Activated CD8-positive, alpha-beta memory T cell treated with anti-CD3 and anti-CD28 coated beads, Interleukin-2, amount 50 U/mL, for 24 hours (primary cell): ENCODE results near the gene BAZ1A.
"Not testable (repeated sequence)": the region's sequence is repeated elsewhere in the genome, so short reads cannot be mapped to it uniquely, and the experiment has no call there.

ENCODE experiments used
- DNase-seq: peaks from one replicate; pipeline ENCODE4 v3.0.0-alpha.2; 2020; ENCODE audit errors: extremely low read depth

BAZ1A gene

GRCh38 chr14:34792598-34792997 lies 82.6 kb downstream of the BAZ1A start:
- DNase-seq: no peak

- no peak for DNase-seq
Observed at GRCh38 chr14:34785223-34786006, 89.7 kb downstream of the BAZ1A start.

GRCh38 chr14:34782031-34782430 lies 93.1 kb downstream of the BAZ1A start:
- no peak for DNase-seq

GRCh38 chr14:34781242-34781641 lies 93.9 kb downstream of the BAZ1A start:
- DNase-seq: no peak

- DNase-seq: no peak
Observed at GRCh38 chr14:34780646-34781045, 94.5 kb downstream of the BAZ1A start.

GRCh38 chr14:34778744-34779143 lies 96.4 kb downstream of the BAZ1A start:
- DNase-seq: no peak

GRCh38 chr14:34776611-34777010 lies 98.5 kb downstream of the BAZ1A start:
- DNase-seq: no peak

- DNase-seq: no peak
Observed at GRCh38 chr14:34775922-34776321, 99.2 kb downstream of the BAZ1A start.

GRCh38 chr14:34775342-34775741 lies 99.8 kb downstream of the BAZ1A start:
- DNase-seq: no peak

- no peak for DNase-seq
Observed at GRCh38 chr14:34770901-34771300, 104.3 kb downstream of the BAZ1A start.

- no peak for DNase-seq
Observed at GRCh38 chr14:34766606-34767005, 108.6 kb downstream of the BAZ1A start.

- no peak for DNase-seq
Observed at GRCh38 chr14:34766060-34766459, 109.1 kb downstream of the BAZ1A start.

GRCh38 chr14:34755215-34755614 lies 119.9 kb downstream of the BAZ1A start:
- no peak for DNase-seq

- DNase-seq: no peak
Observed at GRCh38 chr14:34754687-34755086, 120.5 kb downstream of the BAZ1A start.

- DNase-seq: no peak
Observed at GRCh38 chr14:34750670-34751069, 124.5 kb downstream of the BAZ1A start.

- DNase-seq: no peak
Observed at GRCh38 chr14:34750233-34750632, 124.9 kb downstream of the BAZ1A start.

GRCh38 chr14:34749408-34749807 lies 125.8 kb downstream of the BAZ1A start:
- DNase-seq: no peak

GRCh38 chr14:34742270-34743115 lies 132.7 kb downstream of the BAZ1A start:
- no peak for DNase-seq

- no peak for DNase-seq
Observed at GRCh38 chr14:34741840-34742239, 133.3 kb downstream of the BAZ1A start.

GRCh38 chr14:34740139-34740538 lies 135.0 kb downstream of the BAZ1A start:
- DNase-seq: not testable (repeated sequence)

- not testable (repeated sequence) for DNase-seq
Observed at GRCh38 chr14:34737079-34737478, 138.1 kb downstream of the BAZ1A start.

GRCh38 chr14:34733245-34733644 lies 141.9 kb downstream of the BAZ1A start:
- DNase-seq: no peak

- no peak for DNase-seq
Observed at GRCh38 chr14:34732802-34733201, 142.4 kb downstream of the BAZ1A start.
